DMS53 (cell line): ENCODE data around the gene TRIM51G.
"Not testable (repeated sequence)": the region's sequence is repeated elsewhere in the genome, so short reads cannot be mapped to it uniquely, and the experiment has no call there.

Experiments used
- DNase-seq: peaks from one replicate; lab custom pipeline; 2025; lab: John Stamatoyannopoulos, UW

The TRIM51G gene, protein sequence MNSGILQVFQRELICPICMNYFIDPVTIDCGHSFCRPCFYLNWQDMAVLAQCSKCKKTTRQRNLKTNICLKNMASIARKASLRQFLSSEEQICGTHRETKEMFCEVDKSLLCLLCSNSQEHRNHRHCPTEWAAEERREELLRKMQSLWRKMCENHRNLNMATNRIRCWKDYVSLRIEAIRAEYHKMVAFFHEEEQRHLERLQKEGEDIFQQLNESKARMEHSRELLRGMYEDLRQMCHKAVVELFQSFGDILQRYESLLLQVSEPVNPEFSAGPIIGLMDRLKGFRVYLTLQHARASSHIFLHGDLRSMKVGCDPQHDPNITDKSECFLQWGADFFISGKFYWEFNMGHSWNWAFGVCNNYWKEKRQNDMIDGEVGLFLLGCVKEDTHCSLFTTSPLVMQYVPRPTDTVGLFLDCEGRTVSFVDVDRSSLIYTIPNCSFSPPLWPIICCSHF

GRCh38 chr11:48983785-48984184 lies at the start of gene TRIM51G:
Gene TRIM51G (minus strand): TSS chr11:48983885. CDS start chr11:48981695, 2,190 bp downstream.
- DNase-seq = not testable (repeated sequence)

DNA sequence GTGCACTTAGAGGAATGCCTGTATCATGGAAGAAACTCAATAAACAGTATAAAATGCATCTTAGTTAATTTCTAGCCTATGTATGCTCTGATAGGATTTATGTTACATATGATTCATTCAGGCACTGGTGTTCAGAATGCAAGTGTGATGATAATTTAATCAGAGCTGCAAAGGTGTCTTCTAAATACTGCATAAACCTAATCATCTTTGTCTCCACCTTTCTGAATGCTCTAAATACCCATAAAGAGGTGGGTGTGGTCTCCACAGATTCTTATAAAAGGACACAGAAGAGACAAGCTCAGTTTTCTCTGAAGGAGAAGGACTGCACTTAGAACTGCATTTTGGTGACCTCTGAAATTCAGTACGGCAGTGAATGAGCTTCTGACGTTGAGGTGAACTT lies 44.8 kb upstream of the TRIM51G start, which contains the start of gene TRIM49B:
TRIM49B (plus strand) TSS at position 301 of the 400 bp plus-strand sequence. CDS start 2,777 bp downstream, outside the sequence.
- DNase-seq = not testable (repeated sequence)

- not testable (repeated sequence) for DNase-seq
These were observed 15.1 kb downstream of the TRIM51G start for GRCh38 chr11:48968592-48968991.

DNA sequence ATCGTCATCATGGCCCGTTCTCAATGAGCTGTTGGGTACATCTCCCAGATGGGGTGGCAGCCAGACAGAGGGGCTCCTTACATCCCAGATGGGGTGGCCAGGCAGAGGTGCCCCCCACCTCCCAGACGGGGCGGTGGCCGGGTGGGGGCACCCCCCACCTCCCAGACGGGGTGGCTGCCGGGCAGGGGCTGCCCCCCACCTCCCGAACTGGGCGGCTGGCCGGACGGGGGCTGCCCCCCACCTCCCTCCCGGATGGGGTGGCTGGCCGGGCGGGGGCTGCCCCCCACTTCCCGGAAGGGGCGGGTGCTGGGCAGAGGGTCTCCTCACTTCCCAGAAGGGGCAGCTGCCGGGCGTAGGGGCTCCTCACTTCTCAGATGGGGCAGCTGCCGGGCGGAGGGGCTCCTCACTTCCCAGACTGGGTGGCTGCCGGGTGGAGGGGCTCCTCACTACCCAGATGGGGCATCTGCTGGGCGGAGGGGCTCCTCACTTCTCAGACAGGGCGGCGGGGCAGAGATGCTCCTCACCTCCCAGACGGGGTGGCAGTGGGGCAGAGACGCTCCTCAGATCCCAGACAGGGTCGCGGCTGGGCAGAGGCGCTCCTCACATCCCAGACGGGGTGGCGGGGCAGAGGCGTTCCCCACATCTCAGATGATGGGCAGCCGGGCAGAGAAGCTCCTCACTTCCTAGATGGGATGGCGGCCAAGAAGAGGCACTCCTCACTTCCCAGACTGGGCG lies 28.2 kb downstream of the TRIM51G start:
- DNase-seq = not testable (repeated sequence)

DNA sequence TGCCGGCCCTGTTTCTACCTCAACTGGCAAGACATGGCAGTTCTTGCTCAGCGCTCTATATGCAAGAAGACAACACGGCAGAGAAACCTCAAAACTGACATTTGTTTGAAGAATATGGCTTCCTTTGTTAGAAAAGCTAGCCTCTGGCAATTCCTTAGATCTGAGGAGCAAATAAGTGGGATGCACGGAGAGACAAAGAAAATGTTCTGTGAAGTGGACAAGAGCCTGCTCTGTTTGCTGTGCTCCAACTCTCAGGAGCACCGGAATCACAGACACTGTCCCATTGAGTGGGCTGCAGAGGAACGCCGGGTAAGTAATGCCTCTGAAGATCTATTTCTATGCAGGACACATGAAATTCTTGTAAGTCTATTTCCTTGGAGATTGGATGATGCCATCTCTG lies 37.9 kb downstream of the TRIM51G start:
- DNase-seq = not testable (repeated sequence)
